Measurements from ENCODE around the gene FAM222B.

- TF ChIP-seq CTCF (IDR thresholded peaks at IDR 0.05; ENCODE audit: low read depth, low read length, missing input control) (no peak), HNF4G (IDR thresholded peaks at IDR 0.05) (no peak), TAF1 (conservative IDR thresholded peaks at IDR 0.05) (no peak), YY1 (IDR thresholded peaks at IDR 0.05) (no peak), JUND (IDR thresholded peaks at IDR 0.05) (no peak), SP1 (IDR thresholded peaks at IDR 0.05) (no peak), HNF4A (conservative IDR thresholded peaks at IDR 0.05) (no peak)
- TF ChIP-seq, protein P1, sequence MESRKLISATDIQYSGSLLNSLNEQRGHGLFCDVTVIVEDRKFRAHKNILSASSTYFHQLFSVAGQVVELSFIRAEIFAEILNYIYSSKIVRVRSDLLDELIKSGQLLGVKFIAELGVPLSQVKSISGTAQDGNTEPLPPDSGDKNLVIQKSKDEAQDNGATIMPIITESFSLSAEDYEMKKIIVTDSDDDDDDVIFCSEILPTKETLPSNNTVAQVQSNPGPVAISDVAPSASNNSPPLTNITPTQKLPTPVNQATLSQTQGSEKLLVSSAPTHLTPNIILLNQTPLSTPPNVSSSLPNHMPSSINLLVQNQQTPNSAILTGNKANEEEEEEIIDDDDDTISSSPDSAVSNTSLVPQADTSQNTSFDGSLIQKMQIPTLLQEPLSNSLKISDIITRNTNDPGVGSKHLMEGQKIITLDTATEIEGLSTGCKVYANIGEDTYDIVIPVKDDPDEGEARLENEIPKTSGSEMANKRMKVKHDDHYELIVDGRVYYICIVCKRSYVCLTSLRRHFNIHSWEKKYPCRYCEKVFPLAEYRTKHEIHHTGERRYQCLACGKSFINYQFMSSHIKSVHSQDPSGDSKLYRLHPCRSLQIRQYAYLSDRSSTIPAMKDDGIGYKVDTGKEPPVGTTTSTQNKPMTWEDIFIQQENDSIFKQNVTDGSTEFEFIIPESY (IDR thresholded peaks at IDR 0.05), result no peak
- TF ChIP-seq, protein P2, sequence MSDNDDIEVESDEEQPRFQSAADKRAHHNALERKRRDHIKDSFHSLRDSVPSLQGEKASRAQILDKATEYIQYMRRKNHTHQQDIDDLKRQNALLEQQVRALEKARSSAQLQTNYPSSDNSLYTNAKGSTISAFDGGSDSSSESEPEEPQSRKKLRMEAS (IDR thresholded peaks at IDR 0.05), result no peak
- TF ChIP-seq, protein P3, sequence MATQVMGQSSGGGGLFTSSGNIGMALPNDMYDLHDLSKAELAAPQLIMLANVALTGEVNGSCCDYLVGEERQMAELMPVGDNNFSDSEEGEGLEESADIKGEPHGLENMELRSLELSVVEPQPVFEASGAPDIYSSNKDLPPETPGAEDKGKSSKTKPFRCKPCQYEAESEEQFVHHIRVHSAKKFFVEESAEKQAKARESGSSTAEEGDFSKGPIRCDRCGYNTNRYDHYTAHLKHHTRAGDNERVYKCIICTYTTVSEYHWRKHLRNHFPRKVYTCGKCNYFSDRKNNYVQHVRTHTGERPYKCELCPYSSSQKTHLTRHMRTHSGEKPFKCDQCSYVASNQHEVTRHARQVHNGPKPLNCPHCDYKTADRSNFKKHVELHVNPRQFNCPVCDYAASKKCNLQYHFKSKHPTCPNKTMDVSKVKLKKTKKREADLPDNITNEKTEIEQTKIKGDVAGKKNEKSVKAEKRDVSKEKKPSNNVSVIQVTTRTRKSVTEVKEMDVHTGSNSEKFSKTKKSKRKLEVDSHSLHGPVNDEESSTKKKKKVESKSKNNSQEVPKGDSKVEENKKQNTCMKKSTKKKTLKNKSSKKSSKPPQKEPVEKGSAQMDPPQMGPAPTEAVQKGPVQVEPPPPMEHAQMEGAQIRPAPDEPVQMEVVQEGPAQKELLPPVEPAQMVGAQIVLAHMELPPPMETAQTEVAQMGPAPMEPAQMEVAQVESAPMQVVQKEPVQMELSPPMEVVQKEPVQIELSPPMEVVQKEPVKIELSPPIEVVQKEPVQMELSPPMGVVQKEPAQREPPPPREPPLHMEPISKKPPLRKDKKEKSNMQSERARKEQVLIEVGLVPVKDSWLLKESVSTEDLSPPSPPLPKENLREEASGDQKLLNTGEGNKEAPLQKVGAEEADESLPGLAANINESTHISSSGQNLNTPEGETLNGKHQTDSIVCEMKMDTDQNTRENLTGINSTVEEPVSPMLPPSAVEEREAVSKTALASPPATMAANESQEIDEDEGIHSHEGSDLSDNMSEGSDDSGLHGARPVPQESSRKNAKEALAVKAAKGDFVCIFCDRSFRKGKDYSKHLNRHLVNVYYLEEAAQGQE (IDR thresholded peaks at IDR 0.05), result no peak
- TF ChIP-seq, protein P4, sequence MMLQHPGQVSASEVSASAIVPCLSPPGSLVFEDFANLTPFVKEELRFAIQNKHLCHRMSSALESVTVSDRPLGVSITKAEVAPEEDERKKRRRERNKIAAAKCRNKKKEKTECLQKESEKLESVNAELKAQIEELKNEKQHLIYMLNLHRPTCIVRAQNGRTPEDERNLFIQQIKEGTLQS (IDR thresholded peaks at IDR 0.05), result no peak
Measured at GRCh38 chr17:28843816-28844148, 1.2 kb upstream of the FAM222B start.

Measured in liver (tissue), 3 donors.